Measurements from ENCODE around the gene CFAP251. TPM values are rescaled to one million over a fixed set of nuclear protein-coding genes. Genes with fewer than 3 reads are reported as not detected.

CFAP251 gene
- polyA plus RNA-seq, 4 donors = 8.9 to 16.8 (median 12.8) TPM

GRCh38 chr12:122045262-122045661, 126.9 kb downstream of the CFAP251 start:
- no peak for DNase-seq (ENCODE audit: low read depth in 4 of 4, low spot score in 2 of 4)

- no peak for DNase-seq (ENCODE audit: low read depth in 4 of 4, low spot score in 2 of 4)
These were observed 127.8 kb downstream of the CFAP251 start for GRCh38 chr12:122046145-122046544.

- no peak for DNase-seq (ENCODE audit: low read depth in 4 of 4, low spot score in 2 of 4)
These were observed 129.8 kb downstream of the CFAP251 start for GRCh38 chr12:122048151-122048550.

GRCh38 chr12:122049827-122050226, 131.4 kb downstream of the CFAP251 start:
- no peak for DNase-seq (ENCODE audit: low read depth in 4 of 4, low spot score in 2 of 4)

- DNase-seq (ENCODE audit: low read depth in 4 of 4, low spot score in 2 of 4) = no peak
These were observed 132.3 kb downstream of the CFAP251 start for GRCh38 chr12:122050706-122051105.

- DNase-seq (ENCODE audit: low read depth in 4 of 4, low spot score in 2 of 4) = no peak
These were observed 133.0 kb downstream of the CFAP251 start for GRCh38 chr12:122051231-122051876.

GRCh38 chr12:122052285-122052684, 133.9 kb downstream of the CFAP251 start:
- DNase-seq (ENCODE audit: low read depth in 4 of 4, low spot score in 2 of 4) = no peak

Other genes starting within 250 kb of the CFAP251 start
- 1 to 10 TPM; 1.2 to 2.4 (median 1.8) TPM for gene MORN3, start 248.9 kb upstream of the CFAP251 start, polyA plus RNA-seq (ENCODE audit: insufficient read length in 4 of 4)
- gene TMEM120B, start 205.8 kb upstream of the CFAP251 start, polyA plus RNA-seq (ENCODE audit: insufficient read length in 4 of 4) = 10 to 100 TPM in 3 of 4 donors, 1 to 10 TPM in 1; 7.2 to 16.7 (median 12.7) TPM
- gene RHOF, start 124.9 kb upstream of the CFAP251 start, polyA plus RNA-seq (ENCODE audit: insufficient read length in 4 of 4) = 10 to 100 TPM in 3 of 4 donors, 1 to 10 TPM in 1; 9.6 to 15.4 (median 12.5) TPM
- 10 to 100 TPM; 10.6 to 22.2 (median 15.7) TPM for gene SETD1B, start 114.6 kb upstream of the CFAP251 start, polyA plus RNA-seq (ENCODE audit: insufficient read length in 4 of 4)
- gene HPD, start 59.7 kb upstream of the CFAP251 start, polyA plus RNA-seq (ENCODE audit: insufficient read length in 4 of 4) = 1 to 10 TPM; 1.8 to 5.3 (median 3.6) TPM
- 10 to 100 TPM; 52.2 to 61.8 (median 55.7) TPM for gene PSMD9, start 29.8 kb upstream of the CFAP251 start, polyA plus RNA-seq (ENCODE audit: insufficient read length in 4 of 4)
- gene BCL7A, start 103.3 kb downstream of the CFAP251 start, polyA plus RNA-seq (ENCODE audit: insufficient read length in 4 of 4) = 10 to 100 TPM; 35.0 to 42.9 (median 38.4) TPM
- gene MLXIP, start 160.2 kb downstream of the CFAP251 start, polyA plus RNA-seq (ENCODE audit: insufficient read length in 4 of 4) = 10 to 100 TPM; 25.2 to 58.5 (median 38.2) TPM

All from left renal cortex interstitium (tissue), 4 donors.